GM19043 (cell line): ENCODE measurements around the gene INPP4B.

ENCODE experiments used
- ATAC-seq: cut with Tn5 transposase; IDR thresholded peaks from one replicate; pipeline ENCODE4 v1.9.1; 2021; ENCODE audit warnings: low read depth; ENCODE audit not compliant: unreplicated experiment

Gene INPP4B

DNA sequence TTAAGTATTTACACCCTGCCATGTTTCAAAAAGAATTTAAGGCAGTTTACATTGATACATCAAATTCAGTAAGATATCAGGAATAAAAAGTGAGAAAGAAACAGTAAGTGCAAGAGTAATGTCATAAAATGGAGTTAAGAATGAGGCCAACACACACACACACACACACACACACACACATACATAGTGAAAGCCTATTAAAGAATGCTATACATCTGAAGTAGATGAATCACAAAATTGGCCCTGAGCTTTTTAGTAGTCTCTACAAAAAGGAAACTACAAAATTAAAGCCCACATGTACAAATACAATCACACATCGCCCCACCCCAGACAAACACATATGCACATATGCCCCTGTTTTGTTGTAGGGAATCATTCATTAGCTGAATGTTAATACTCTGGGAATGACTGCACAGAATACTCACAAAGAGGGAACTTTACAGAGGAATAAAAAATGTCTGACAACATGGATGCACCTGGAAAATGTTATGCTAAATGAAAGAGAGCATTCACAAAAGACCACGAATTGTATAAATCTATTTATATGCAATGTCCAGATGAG, 780.9 kb downstream of the INPP4B start:
- no peak for ATAC-seq

DNA sequence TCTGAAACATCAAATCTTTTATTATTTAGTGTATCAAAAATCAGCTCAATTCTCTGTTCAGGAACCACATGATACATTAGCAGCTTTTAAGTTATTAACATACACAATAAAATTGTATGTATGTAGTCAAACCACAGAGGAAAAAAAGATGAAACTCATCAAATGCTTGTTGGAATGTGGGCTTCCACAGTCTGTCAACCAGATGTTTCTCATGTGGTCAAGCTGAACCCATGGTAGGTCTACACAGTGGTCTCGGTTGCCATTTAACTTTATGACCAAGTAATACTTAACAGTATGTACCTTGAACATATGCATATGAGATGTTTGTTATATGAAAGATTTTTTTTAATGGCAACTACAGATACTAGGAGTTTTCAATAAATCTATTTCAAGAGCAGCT, 781.9 kb downstream of the INPP4B start:
- ATAC-seq = no peak

DNA sequence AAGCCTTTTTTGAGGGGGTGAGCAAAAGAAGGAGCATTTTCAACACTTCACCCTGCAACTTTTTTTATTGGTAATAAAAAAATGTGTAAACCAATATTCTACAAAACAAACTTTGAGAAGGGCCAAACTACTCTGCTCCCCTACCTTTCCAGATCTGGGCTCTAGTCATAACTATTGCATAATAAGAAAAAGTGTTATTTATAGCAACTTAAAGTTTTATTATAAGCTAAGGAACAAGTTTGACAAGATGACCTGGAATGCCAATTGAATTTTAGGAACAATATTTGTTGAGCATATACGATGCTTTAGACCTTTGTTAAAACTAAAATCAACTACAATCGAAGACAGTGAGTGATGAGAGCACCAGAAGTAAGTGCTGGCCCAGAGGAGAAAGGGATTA, 800.1 kb downstream of the INPP4B start:
- ATAC-seq = no peak

DNA sequence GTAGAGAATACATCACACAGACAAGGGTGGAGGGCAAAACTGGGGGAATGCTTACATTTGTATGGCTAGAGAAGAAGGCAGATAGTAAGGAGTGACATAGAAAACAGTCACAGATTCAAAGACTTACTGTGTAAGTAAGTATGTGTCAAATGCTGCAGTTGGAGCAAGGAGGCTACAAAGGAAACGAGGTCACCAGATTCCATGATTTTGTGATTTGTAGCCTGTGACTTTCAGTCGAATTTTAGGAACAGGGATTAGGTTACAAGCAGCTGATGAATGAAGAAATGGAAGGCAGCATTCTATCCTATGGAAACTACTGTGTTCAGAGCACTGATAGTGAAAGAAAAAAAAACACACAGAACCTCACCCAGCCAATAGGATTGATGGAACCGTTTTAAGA, 801.8 kb downstream of the INPP4B start:
- ATAC-seq = no peak

DNA sequence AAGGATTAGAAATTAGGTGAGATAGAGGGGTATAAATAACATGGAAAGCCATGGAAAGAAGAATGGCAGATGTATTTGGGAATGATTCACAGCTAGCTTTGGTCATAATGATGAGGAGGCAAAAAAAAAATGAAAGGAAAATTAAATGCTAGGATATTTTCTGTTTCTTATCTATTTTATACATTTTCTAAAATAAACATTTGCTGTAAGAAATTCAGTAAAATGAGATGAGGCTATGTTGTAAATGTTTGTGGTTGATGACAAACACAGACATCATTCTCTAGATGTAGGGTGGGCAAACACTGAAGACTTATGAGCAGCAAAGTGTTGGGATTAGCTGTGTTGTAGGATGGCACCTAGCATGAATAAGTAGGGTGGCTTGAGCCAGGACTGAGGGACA, 802.6 kb downstream of the INPP4B start:
- ATAC-seq = no peak

DNA sequence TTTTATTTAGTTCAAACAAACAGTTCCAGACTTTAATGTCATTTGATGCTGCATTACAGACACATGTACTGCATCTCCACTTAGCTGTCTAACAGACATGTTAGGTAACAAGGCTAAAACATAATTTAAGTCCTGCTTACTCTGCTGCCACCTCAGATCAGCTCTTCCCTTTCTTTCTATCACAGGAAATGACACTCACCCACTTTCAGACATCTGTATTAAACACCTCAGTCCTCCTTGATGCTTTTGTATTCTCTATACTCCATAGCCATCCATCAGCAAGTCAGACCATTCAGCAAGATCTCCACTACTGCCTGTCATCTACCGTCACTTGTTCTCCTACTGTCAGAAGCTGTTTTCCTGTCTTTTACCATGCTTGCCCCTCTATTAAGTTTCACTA, 804.3 kb downstream of the INPP4B start:
- ATAC-seq = no peak

DNA sequence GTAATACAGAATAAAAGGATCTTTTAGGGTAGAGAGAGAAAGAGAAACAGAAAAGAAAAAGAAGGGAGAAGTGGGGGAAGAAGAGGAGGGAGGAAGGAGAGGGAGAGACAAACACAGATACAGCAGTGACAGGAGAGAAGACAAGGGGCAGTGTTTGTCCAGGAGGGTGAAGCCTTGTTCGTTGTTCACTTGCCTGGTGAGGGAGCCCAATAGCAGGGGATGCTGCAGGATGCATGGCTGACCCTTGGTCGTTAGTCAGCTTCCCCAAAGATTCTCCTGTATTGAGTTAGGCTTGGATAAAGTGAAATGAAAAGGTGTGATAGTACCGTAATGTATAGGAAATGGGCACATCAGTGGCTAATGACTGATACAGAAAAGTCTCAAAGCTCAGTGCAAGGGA, 806.1 kb downstream of the INPP4B start:
- ATAC-seq = no peak

DNA sequence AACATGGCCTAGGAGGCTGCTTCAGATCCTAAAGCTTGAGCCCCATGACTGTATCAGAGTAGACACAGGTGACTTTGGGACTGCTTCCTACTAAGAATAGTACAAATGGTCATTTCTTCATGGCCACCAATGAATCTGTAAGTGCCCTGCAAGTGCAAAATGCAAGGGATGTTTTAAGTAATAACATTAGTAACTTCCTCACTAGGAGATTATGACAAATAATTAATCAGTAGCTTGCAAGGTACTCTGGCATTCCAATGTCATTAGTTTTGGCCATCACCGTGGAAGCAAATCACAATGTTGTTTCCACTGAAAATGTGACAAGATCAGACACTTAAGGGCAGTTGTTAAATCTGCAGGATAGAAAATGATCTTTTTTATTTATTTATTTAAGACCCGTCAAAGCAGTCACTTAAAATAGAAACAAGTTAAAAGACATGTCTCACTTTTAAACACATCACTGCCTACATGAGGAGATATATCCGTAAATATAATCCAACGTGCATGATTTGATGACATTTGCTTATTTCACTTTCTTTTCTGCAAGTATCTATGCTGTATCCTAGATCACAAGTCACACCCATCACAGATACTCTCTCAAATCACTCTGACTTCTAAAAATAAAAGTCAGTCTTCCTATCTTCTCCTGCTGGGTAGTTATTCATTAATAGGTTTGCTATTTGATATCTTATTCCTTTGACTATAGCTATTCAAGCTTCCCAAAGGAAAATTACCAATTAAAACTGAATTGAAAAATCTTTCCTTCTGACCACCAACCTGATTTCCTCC, 809.1 kb downstream of the INPP4B start:
- ATAC-seq = no peak

DNA sequence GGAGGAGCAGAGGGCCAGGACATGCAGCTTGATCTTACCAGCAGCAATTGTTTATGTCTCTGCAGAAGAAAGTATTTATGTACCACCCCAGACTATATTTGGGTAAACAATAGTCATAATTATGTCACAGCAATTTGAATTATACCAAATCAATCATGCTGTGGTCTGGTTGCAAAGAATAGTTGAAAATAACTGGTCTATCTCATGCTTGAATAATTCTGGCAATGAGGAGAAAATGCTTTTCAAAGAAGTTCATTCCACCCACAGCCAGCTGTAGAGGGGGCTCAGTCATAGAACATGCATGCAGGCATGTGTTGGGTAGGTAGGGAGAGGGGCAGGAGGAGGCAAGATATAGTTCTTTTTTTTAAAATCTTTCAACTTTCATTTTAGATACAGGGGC, 810.5 kb downstream of the INPP4B start:
- ATAC-seq = no peak

DNA sequence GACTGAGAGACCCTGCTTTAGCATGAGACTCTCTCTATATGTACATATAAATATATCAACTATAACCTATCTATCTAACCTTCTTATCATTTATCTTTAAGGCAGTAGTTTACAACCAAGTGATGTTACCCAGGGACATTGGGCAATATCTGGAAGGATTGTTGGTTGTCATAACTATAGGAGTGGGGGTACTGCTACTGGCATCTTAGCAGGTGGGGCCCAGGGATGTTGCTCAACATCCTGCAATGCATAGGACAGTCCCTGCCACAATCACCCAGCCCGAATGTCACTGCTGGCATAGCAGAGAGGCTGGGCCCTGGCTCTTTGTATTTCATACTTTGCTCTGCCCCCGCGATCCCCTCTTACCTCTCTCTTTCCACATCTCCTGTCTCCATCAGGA, 812.0 kb downstream of the INPP4B start:
- no peak for ATAC-seq

DNA sequence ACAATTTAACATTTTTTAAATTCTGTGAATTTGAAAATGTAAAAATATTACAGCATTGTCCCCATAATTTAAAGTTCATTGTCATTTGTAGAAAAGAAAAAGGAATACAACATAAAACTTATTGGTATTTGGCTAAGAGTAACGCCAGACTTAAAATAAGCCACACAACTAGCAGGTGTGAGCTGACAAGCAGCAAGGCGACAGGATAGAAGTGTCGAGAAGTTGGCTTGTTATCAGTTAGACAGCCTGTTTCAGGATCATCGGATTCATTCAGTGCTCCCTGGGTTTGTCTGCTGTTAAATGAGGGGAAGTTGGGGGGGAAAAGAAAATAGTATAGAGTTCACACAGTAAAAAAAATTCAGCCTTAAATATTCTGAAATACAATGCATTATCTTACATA, 816.1 kb downstream of the INPP4B start:
- no peak for ATAC-seq

DNA sequence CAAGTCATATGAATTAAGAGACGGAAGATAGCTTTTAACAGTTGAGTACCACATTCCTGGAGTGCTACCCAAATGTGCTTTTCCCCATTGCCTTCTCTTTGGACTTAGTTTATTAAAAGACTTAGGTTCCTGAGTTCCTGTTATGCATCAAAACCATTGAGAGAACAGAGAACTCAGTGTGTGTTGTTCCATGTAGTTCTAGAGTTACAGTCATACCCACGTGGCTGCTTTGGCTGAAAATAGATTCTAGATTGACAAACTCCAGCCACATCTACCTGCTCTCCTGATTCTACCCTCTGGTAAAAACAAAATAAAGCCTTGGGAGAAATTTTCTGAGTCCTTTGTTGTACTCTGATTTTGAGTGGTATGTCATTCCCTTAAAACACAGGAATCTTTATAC, 824.3 kb downstream of the INPP4B start:
- ATAC-seq = no peak

DNA sequence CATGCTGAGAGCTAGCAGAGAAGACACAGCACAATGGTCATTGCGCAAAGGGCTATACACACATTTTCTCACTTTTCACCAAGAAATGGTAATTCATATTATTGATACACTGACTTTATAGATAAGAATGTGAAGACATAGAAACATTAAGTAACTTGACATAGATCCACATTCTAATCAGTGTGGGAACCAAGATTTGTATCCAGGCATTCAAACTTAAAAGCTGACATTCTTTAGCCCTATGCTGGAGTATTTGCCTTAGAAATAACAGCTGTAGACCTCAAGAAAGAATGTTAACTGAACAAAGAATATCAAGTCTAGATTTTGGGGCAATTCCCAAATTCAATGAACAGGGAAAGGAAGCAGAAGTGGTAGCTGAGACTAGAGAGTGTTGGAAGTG, 824.9 kb downstream of the INPP4B start:
- ATAC-seq = no peak

DNA sequence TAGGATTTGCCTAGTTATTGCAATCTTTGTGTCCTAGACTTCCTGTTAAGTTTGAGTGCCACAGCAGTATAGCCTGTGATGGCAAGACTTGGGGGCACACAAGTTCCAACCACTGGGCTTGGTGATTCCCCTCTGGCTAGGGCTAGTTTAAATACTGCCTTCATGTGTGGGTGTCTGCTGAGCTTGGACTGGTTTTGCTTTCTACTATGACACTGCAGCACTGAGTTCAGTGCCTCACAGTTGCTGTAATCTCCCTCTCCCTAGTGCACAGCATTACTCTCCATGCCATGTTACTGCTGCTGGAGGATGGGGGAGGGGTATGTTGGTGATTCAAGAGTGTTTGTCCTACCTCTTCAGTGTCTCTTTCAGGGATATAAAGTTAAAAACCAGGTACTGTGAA, 830.1 kb downstream of the INPP4B start:
- ATAC-seq = no peak

DNA sequence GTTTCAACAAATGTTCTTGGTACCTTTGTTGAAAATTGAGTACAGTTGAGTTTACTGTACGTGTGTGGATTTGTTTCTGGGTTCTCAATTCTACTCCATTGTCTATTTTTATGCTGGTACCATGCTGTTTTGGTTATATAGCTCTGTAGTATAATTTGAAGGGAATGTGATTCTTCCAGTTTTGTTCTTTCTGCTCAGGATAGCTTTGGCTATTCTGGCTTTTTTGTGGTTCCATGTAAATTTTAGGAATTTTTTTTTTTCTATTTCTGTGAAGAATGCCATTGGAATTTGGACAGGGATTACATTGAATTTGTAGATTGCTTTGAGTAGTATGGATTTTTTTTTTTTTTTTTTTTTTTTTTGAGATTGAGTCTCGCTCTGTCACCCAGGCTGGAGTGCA, 836.4 kb downstream of the INPP4B start:
- no peak for ATAC-seq

DNA sequence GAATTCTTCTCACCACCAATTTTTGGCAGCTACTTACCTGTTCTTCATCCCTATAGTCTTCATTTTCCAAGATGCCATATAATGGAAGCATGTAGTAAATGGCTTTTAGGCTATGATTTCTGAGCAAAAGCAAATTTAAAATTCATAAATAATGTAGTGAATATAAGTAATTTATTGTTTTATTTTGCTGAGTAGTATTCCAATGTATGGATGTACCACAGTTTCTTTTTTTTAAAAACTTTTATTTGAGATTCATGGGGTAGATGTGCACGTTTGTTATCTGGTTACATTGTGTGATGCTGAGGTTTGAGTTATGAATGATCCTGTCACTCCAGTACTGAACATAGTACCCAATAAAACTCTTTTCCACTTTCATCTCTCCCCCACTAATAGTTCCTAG, 840.6 kb downstream of the INPP4B start:
- ATAC-seq = no peak

DNA sequence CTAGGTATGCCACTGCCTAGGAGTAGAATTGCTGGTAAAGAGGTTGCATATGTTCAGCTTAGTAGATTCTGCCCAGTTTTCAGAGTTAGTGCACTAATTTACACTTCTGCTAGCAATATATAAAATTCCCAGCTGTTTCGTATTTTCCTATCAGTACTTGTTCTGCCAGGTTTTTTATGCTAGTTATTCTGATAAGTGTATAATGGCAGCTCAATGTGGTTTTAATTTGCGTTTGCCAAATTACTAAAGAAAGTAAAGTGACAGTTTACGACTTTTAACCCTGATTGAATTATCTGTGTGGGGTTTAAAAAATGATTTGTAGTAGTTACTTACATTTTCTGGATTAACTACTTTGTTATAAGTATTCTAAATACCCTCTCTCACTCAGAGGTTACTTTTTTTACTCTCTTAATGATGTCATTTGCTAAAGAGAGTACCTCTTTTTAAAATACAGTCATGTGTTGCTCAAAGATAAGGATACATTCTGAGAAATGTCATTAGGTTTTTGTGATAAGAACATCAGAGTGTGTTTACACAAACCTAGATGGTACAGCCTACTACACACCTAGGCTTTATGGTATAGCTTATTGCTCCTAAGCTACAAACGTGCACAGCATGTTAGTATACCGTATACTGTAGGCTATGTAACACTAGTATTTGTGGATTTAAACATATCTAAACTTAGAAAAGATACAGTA, 846.5 kb downstream of the INPP4B start:
- no peak for ATAC-seq

DNA sequence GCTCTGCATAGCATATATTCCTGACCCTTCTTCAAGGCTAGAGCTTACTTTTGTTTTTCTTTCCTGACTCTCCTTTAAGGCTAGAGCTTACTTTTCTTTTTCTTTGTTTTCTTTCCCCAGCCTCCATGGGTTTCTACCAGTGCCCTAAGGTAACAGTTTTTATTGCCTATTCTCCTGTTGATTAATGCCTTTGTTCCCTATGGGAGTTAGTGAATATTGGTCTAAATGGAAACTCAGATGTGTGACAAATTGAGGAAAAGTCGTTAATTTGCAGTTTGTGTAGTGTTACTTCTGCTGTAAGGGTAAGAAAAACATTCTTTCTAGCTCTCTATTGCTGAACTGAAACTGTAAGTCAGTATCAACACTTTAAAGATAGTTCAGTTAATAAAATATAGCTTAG, 851.0 kb downstream of the INPP4B start:
- ATAC-seq = no peak

DNA sequence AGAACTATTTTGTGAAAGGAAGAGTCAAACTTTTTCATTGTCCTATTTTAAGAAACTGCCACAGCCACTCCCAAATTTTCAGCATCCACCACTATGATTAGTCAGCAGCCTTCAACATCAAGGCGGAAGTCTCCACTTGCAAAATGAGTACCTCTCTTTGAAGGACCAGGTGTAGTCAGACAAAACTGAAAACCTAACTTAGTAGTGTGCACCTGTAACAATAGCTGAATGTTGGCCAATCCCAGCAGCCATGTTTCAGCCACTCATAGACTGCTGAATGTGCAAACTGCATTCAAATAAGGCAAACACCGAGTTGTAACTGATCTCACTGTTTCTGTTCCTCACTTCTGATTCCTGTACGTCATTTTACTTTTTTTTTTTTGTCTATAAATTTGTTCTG, 868.7 kb downstream of the INPP4B start:
- no peak for ATAC-seq
